B cell (primary cell): Measurements from ENCODE around the gene ITGB1BP1. TPM values are rescaled to one million over a fixed set of nuclear protein-coding genes. Genes with fewer than 3 reads are reported as not detected.

Experiments
- ATAC-seq: fragments of 200-7000 bp; cut with Tn5 transposase; one replicate; pipeline ENCODE4 v1.10.0; 2021; ENCODE audit warnings: low read depth, mild to moderate bottlenecking, moderate number of reproducible peaks, moderate library complexity
- CTCF ChIA-PET: fragments of 350-600 bp; sonication (Branson Sonifier 250); formaldehyde crosslinking; loops from one replicate; lab custom pipeline; 2021; ENCODE audit warnings: antibody characterized with exemption, inconsistent platforms; lab: Charles Lee
- POLR2A ChIA-PET: fragments of 350-600 bp; sonication (Branson Sonifier 250); formaldehyde crosslinking; loops from one replicate; lab custom pipeline; 2021; ENCODE audit warnings: antibody characterized with exemption; lab: Charles Lee
- DNase-seq: peaks from one replicate; pipeline ENCODE4 v3.0.0; 2013
- H2AFZ ChIP-seq: 2 replicates; pipeline ENCODE4 v1.6.1; 2012; ENCODE audit warnings: mild to moderate bottlenecking, low read depth, low read length; ENCODE audit not compliant: insufficient read depth, poor library complexity, severe bottlenecking
- H3K27ac ChIP-seq, 2 donors: 1 replicate in 1 of 2; 2 replicates in 1 of 2; pipeline ENCODE4 v1.5.1; 2012 to 2013; ENCODE audit warnings: low read length in 2 of 2, mild to moderate bottlenecking in 2 of 2, moderate library complexity in 1 of 2
- H3K27me3 ChIP-seq, 4 experiments: fragments of 200-600 bp in 1 of 4; sonication (generic) in 1 of 4; replicated peaks in 1 of 4; 1 replicate in 2 of 4; 2 replicates in 2 of 4; pipeline versions ENCODE4 v1.6.1 to v1.7.0; 2013 to 2016; ENCODE audit warnings: low read length in 3 of 4, mild to moderate bottlenecking in 2 of 4, mixed read lengths in 1 of 4, moderate library complexity in 1 of 4; ENCODE audit not compliant: insufficient read depth in 4 of 4, control insufficient read depth in 3 of 4; ENCODE audit errors: control extremely low read depth in 1 of 4
- H3K36me3 ChIP-seq, 2 experiments: replicated peaks in 1 of 2; 1 replicate in 1 of 2; 2 replicates in 1 of 2; pipeline versions ENCODE4 v1.6.1 to v1.7.1; 2013; ENCODE audit warnings: low read length in 1 of 2; ENCODE audit not compliant: insufficient read depth in 2 of 2, control insufficient read depth in 1 of 2; ENCODE audit errors: control extremely low read depth in 1 of 2, extremely low read depth in 1 of 2
- H3K4me1 ChIP-seq, 2 donors: fragments of 200-600 bp in 1 of 2; sonication (generic) in 1 of 2; 1 replicate in 1 of 2; 2 replicates in 1 of 2; pipeline versions ENCODE4 v1.5.1 to v1.6.1; 2013 to 2017; ENCODE audit warnings: low read length in 2 of 2; ENCODE audit not compliant: control insufficient read depth in 2 of 2, insufficient read depth in 2 of 2
- H3K4me2 ChIP-seq: replicated peaks from 2 replicates; pipeline ENCODE3; 2012; ENCODE audit warnings: mild to moderate bottlenecking, low read depth, low read length; ENCODE audit not compliant: poor library complexity, severe bottlenecking
- H3K4me3 ChIP-seq, 5 experiments: fragments of 200-600 bp in 1 of 5; sonication (generic) in 1 of 5; 1 replicate in 3 of 5; 2 replicates in 2 of 5; pipeline versions ENCODE4 v1.5.1 to v1.7.0; 2011 to 2016; ENCODE audit warnings: low read length in 4 of 5, mild to moderate bottlenecking in 4 of 5, low read depth in 2 of 5, control low read depth in 1 of 5, moderate library complexity in 1 of 5; ENCODE audit not compliant: insufficient read depth in 1 of 5; ENCODE audit errors: control extremely low read depth in 1 of 5, extremely low read depth in 1 of 5
- H3K79me2 ChIP-seq: fragments of 200-600 bp; sonication (generic); one replicate; pipeline ENCODE4 v1.6.0; 2016; ENCODE audit warnings: low read length; ENCODE audit not compliant: control insufficient read depth, insufficient read depth
- H3K9ac ChIP-seq: fragments of 200-600 bp; sonication (generic); 2 replicates; pipeline ENCODE4 v1.6.1; 2017; ENCODE audit warnings: mild to moderate bottlenecking, low read length, moderate library complexity
- H3K9me3 ChIP-seq, 3 donors: one replicate each; pipeline versions ENCODE4 v1.6.1 to v1.7.1; 2013; ENCODE audit warnings: low read length in 2 of 3; ENCODE audit not compliant: control insufficient read depth in 2 of 3, insufficient read depth in 1 of 3; ENCODE audit errors: control extremely low read depth in 1 of 3
- H4K20me1 ChIP-seq: 2 replicates; pipeline ENCODE4 v1.6.0; 2012; ENCODE audit warnings: mild to moderate bottlenecking, low read length; ENCODE audit not compliant: insufficient read depth, control insufficient read depth, poor library complexity, severe bottlenecking
- H3K27ac Mint-ChIP-seq: one replicate; pipeline ENCODE4 v1.8.0; 2021; ENCODE audit warnings: mixed read lengths
- H3K27me3 Mint-ChIP-seq: one replicate; pipeline ENCODE4 v1.8.0; 2021; ENCODE audit warnings: mixed read lengths
- H3K4me1 Mint-ChIP-seq: one replicate; pipeline ENCODE4 v1.8.0; 2021; ENCODE audit warnings: mixed read lengths
- H3K4me3 Mint-ChIP-seq: one replicate; pipeline ENCODE4 v1.8.0; 2021; ENCODE audit warnings: mixed read lengths
- H3K9me3 Mint-ChIP-seq: one replicate; pipeline ENCODE4 v1.8.0; 2022; ENCODE audit warnings: mixed read lengths; ENCODE audit not compliant: insufficient read depth
- CTCF ChIP-seq: fragments of 200-600 bp; IDR thresholded peaks from one replicate; pipeline ENCODE4 v1.8.0; 2022; ENCODE audit warnings: antibody characterized with exemption, mild to moderate bottlenecking
- EZH2 ChIP-seq: IDR thresholded peaks from 2 replicates; pipeline ENCODE4 v1.6.1; 2012; ENCODE audit warnings: borderline replicate concordance, low read depth, mild to moderate bottlenecking, moderate library complexity, low read length; ENCODE audit not compliant: insufficient read depth, poor library complexity, severe bottlenecking
- WGBS: methylation state at CpG from one replicate; pipeline ENCODE4 v1.1.5; 2013; ENCODE audit warnings: missing lambda C conversion rate; ENCODE audit not compliant: insufficient coverage; 5-methylcytosine and 5-hydroxymethylcytosine counted together
- intact Hi-C: fragments of 100-400 bp; cut with micrococcal nuclease; formaldehyde crosslinking; loops from one replicate; pipeline ENCODE4 v1.10.0; 2022
- polyA plus RNA-seq: library from polyadenylated mRNA; depleted of rRNA; stranded (reverse); fragments of >200 nt; gene quantifications from 2 replicates; pipeline ENCODE4 v1.2.3, GENCODE V29; 2012
- total RNA-seq, 2 donors: library from RNA; stranded (reverse); fragments of 120-200 nt in 1 of 2; gene quantifications; 1 replicate in 1 of 2; 2 replicates in 1 of 2; pipeline versions ENCODE4 v1.2.3 to v1.2.4, GENCODE V29; 2013 to 2022

ITGB1BP1 gene
- total and polyA plus RNA-seq, 2 donors (not counting 1 experiment from before 2014, with no cell fraction given), result 25.7 to 47.1 TPM

GRCh38 chr2:9374071-9374730 lies 49.1 kb downstream of the ITGB1BP1 start:
- Histone ChIP-seq H3K9me3 (no peaks in the 10 kb centered on the region), H3K4me2 (no peak overlapping the region), H3K27ac (no peak overlapping the region), H3K36me3 (no peaks in the 10 kb centered on the region), H3K79me2 (no peaks in the 10 kb centered on the region), H2AFZ (no peak overlapping the region), H4K20me1 (no peaks in the 10 kb centered on the region), H3K9ac (no peak overlapping the region), H3K4me1 (peaks cover 12 to 14% of the 10 kb centered on the region in 2 donors), H3K4me3 (no peak overlapping the region), H3K27me3 (peaks cover 0 to 8% (median 0%) of the 10 kb centered on the region in 4 experiments)
- H3K4me1 Mint-ChIP-seq, result peaks cover 15% of the 10 kb centered on the region
- ATAC-seq, result no peak
- no peak for TF ChIP-seq CTCF
- TF ChIP-seq EZH2, result no peak
- H3K9me3 Mint-ChIP-seq, result no peaks in the 10 kb centered on the region
- 96% methylated on average over 17 of the region's 18 CpGs for WGBS
- peaks cover 31% of the 10 kb centered on the region for H3K27me3 Mint-ChIP-seq
- DNase-seq, result no peak
- intact Hi-C loops, result no loop called here
- no peak overlapping the region for H3K27ac Mint-ChIP-seq
- CTCF ChIA-PET, result no interaction called here
- H3K4me3 Mint-ChIP-seq, result no peak overlapping the region
- POLR2A ChIA-PET, result no interaction called here

GRCh38 chr2:9373476-9373875 lies 49.9 kb downstream of the ITGB1BP1 start:
- DNase-seq, result no peak
- Histone ChIP-seq H3K4me2 (peak overlapping the region; percentile 26), H3K27me3 (peaks cover 0 to 8% (median 0%) of the 10 kb centered on the region in 4 experiments), H3K4me1 (peaks cover 12 to 14% of the 10 kb centered on the region in 2 donors), H3K79me2 (no peaks in the 10 kb centered on the region), H4K20me1 (no peaks in the 10 kb centered on the region), H3K9me3 (no peaks in the 10 kb centered on the region), H3K4me3 (no peak overlapping the region), H3K9ac (no peak overlapping the region), H2AFZ (no peak overlapping the region), H3K27ac (no peak overlapping the region), H3K36me3 (no peaks in the 10 kb centered on the region)
- intact Hi-C loops, result no loop called here
- WGBS, result 96% methylated on average over 6 of the region's 6 CpGs
- Mint-ChIP-seq H3K27me3 (peaks cover 35% of the 10 kb centered on the region), H3K27ac (no peak overlapping the region), H3K4me1 (peaks cover 15% of the 10 kb centered on the region), H3K9me3 (no peaks in the 10 kb centered on the region), H3K4me3 (no peak overlapping the region)
- POLR2A ChIA-PET, result no interaction called here
- no peak for TF ChIP-seq EZH2
- no peak for TF ChIP-seq CTCF
- CTCF ChIA-PET, result no interaction called here
- ATAC-seq, result no peak
